ENCODE measurements around the gene CHRNA9. TPM values are rescaled to one million over a fixed set of nuclear protein-coding genes. Genes with fewer than 3 reads are reported as not detected.

CHRNA9 gene
- total and polyA plus RNA-seq, 2 of the 13 experiments (the other 11 are each of a cell fraction or from before 2014, with no cell fraction given), result not detected

DNA sequence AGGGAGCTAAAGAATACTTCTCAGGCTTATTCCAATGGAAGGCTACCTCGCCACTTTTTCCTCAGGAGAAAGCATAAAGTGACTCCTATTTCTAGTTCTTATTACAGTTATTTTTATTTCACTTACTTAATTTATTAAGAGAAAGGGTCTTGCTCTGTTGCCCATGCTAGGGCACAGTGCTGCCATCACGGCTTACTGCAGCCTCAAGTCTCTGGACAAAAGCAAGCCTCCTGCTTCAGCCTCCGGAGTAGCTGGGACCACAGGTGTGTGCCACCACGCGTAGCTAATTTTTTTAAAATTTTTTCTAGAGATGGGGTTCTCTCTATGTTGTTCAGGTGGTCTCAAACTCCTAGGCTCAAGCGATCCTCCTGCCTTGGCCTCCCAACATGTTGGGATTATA lies 36.0 kb upstream of the CHRNA9 start:
- no TSS peak for BruUV-seq (replicated peaks)
- H3K4me3 ChIP-seq (replicated peaks in 1 of 3; ENCODE audit: insufficient read depth in 1 of 3, low read depth in 2 of 3, low read length in 3 of 3), result no peak overlapping the region
- no peaks in the 10 kb centered on the region for H3K27me3 ChIP-seq (ENCODE audit: control insufficient read depth in 1 of 2, insufficient read depth in 2 of 2, low read length in 2 of 2)
- H3K4me1 ChIP-seq (ENCODE audit: insufficient read depth, low read length), result no peaks in the 10 kb centered on the region
- H3K27ac ChIP-seq (ENCODE audit: extremely low read length, insufficient read depth, low read length), result no peak overlapping the region
- ChIA-PET CTCF (ENCODE audit: low intra/inter-chr PET ratio, low total read pairs) (no interaction called here), POLR2A (no interaction called here)
- FAIRE-seq (no peak), ATAC-seq (no peak), DNase-seq (ENCODE audit: low spot score) (no peak)
- in situ Hi-C loops (cut with HindIII; ENCODE audit: extremely low pct_ligation_motif_present, low pct_unique_long_range_greater_than_20kb) (no loop called here), intact Hi-C loops (cut with micrococcal nuclease; ENCODE audit: unreplicated experiment) (no loop called here)
- H3K36me3 ChIP-seq (replicated peaks in 1 of 2; ENCODE audit: control insufficient read depth in 1 of 2, insufficient read depth in 2 of 2, low read length in 2 of 2), result no peaks in the 10 kb centered on the region
- H3K79me2 ChIP-seq (ENCODE audit: insufficient read depth, low read length), result no peaks in the 10 kb centered on the region
- H2AFZ ChIP-seq (ENCODE audit: low read length), result no peak overlapping the region
- H3K4me2 ChIP-seq (ENCODE audit: low read depth, low read length), result no peak overlapping the region
- 62% methylated on average over 6 of the region's 6 CpGs for WGBS (ENCODE audit: low lambda C conversion rate)
- H3K9me3 ChIP-seq (ENCODE audit: low read length), result peaks cover 17% of the 10 kb centered on the region
- H3K9ac ChIP-seq (ENCODE audit: insufficient read depth, low read depth, low read length), result no peak overlapping the region
- TF ChIP-seq, protein P1, sequence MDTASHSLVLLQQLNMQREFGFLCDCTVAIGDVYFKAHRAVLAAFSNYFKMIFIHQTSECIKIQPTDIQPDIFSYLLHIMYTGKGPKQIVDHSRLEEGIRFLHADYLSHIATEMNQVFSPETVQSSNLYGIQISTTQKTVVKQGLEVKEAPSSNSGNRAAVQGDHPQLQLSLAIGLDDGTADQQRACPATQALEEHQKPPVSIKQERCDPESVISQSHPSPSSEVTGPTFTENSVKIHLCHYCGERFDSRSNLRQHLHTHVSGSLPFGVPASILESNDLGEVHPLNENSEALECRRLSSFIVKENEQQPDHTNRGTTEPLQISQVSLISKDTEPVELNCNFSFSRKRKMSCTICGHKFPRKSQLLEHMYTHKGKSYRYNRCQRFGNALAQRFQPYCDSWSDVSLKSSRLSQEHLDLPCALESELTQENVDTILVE (CRISPR knock-in tag; IDR thresholded peaks at IDR 0.05), result no peak
- TF ChIP-seq MIER2 (CRISPR knock-in tag; IDR thresholded peaks at IDR 0.05) (no peak), DPF2 (CRISPR knock-in tag; IDR thresholded peaks at IDR 0.05; ENCODE audit: borderline replicate concordance, low read depth) (no peak), YEATS4 (CRISPR knock-in tag; IDR thresholded peaks at IDR 0.05; ENCODE audit: borderline replicate concordance) (no peak), ARNT2 (CRISPR knock-in tag; IDR thresholded peaks at IDR 0.05; ENCODE audit: low read depth) (no peak), IRF1 (CRISPR knock-in tag; IDR thresholded peaks at IDR 0.05; ENCODE audit: low read depth) (no peak), KLF12 (CRISPR knock-in tag; IDR thresholded peaks at IDR 0.05; ENCODE audit: borderline replicate concordance) (no peak), ARID5B (CRISPR knock-in tag; IDR thresholded peaks at IDR 0.05) (no peak), ZNF678 (CRISPR knock-in tag; IDR thresholded peaks at IDR 0.05) (no peak), ARID2 (CRISPR knock-in tag; IDR thresholded peaks at IDR 0.05; ENCODE audit: borderline replicate concordance) (no peak), PHF21A (CRISPR knock-in tag; IDR thresholded peaks at IDR 0.05) (no peak), ZNF782 (CRISPR knock-in tag; IDR thresholded peaks at IDR 0.05; ENCODE audit: borderline replicate concordance) (no peak), ZSCAN29 (CRISPR knock-in tag; conservative IDR thresholded peaks at IDR 0.05) (no peak), FOXP1 (IDR thresholded peaks at IDR 0.05) (no peak), FOXP1 (CRISPR knock-in tag; IDR thresholded peaks at IDR 0.05) (no peak), U2AF1 (optimal IDR thresholded peaks at IDR 0.05; ENCODE audit: low read depth, low read length) (no peak)
- H4K20me1 ChIP-seq (ENCODE audit: insufficient read depth, low read length), result no peaks in the 10 kb centered on the region
